Measurements from ENCODE around the gene COX7A1.

DNA sequence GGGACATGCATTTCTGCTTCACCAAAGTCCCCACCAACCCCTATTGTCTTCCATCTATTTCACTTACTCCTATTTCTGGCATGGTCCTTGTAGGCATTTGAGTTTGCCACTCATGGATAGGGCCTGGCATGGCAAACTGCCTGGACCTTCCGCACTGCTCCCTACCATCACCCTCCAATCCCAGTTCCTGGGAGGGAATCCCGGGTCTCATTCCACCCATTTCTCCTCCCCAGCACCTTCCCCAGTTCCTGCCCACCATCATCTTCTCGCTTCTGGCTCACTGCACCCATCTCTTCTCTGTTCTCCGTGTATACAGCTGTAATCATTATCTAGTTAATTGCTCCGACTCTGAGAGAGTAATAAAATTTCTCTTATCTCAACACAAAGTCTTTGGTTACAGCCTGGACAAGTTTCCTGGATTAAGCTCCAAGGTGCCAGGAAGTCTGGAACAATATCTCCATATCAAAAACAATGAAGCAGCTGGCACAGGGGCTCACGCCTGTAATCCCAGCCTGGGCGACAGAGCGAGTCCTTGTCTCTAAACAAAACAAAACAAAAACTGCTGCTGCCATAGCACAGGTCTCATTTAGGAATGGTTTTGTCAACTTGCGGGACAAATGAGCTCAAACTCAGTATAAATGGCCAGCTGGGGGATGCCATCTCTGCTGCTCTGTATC is 17.0 kb upstream of the COX7A1 start:
- TF ChIP-seq, protein P1, sequence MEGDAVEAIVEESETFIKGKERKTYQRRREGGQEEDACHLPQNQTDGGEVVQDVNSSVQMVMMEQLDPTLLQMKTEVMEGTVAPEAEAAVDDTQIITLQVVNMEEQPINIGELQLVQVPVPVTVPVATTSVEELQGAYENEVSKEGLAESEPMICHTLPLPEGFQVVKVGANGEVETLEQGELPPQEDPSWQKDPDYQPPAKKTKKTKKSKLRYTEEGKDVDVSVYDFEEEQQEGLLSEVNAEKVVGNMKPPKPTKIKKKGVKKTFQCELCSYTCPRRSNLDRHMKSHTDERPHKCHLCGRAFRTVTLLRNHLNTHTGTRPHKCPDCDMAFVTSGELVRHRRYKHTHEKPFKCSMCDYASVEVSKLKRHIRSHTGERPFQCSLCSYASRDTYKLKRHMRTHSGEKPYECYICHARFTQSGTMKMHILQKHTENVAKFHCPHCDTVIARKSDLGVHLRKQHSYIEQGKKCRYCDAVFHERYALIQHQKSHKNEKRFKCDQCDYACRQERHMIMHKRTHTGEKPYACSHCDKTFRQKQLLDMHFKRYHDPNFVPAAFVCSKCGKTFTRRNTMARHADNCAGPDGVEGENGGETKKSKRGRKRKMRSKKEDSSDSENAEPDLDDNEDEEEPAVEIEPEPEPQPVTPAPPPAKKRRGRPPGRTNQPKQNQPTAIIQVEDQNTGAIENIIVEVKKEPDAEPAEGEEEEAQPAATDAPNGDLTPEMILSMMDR (conservative IDR thresholded peaks at IDR 0.05; ENCODE audit: low read depth, low read length): no peak
- TF ChIP-seq EZH2 (IDR thresholded peaks at IDR 0.05; ENCODE audit: low read length, unreplicated experiment): no peak
